ENCODE results near the gene KNSTRN.

DNA sequence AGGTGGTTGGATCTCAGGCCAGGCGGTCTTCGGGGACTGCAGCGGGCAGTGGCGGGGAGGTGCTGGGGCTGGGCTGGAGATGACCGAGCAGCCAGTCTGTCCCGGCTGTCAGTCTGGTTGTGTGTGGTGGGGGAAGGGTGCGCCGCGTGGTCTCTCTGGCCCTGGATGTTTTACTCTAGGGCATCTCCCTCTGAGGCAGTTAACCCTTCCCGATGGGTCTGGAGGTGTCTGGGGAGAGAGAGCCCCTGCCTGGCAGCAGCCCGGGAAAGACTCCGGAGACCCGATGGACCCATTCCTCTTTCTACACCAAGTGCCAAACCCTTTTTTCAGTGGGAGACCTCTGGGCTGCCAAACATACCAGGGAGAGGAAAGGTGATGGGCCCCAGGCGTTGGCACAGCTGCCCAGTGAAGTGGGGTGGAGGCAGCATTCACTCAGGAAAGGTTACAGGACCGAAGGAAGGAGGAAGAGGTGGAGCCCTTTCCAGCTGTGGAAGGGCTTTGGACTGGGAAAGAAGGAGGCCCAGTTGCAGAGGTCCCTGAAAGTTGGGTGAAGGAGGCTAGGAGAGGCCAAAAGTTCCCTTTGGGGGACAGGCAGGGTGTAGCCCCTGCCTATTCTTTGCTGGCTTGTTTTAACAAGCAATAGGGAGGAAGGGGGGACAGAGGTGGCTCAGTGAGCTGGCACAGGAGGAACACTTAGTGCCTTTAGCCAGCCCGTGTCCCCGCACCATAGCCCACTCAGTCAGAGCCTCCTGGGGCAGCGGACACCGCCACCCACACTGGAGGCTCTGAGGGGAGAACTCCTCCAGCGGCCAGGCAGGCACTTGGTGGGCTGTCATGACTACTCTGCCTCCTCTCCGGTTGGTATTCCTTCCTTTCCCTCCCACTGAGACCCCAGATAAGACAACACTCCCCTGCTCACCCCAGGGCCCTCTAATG, 55.5 kb downstream of the KNSTRN start:
- TF ChIP-seq CTCF (IDR thresholded peaks at IDR 0.05) (no peak), POLR2A (IDR thresholded peaks at IDR 0.05) (no peak), POLR2AphosphoS5 (IDR thresholded peaks at IDR 0.05) (no peak)

Measured in stomach (tissue), 4 donors.